HCT116 (cell line): ENCODE results near the gene PEAK1. TPM values are rescaled to one million over a fixed set of nuclear protein-coding genes. Genes with fewer than 3 reads are reported as not detected.

Source experiments
- ATAC-seq: fragments of 200-7000 bp; cut with Tn5 transposase; 2 replicates; pipeline ENCODE4 v1.9.1; 2020; ENCODE audit warnings: mild to moderate bottlenecking, moderate library complexity
- BruUV-seq: library from RNA; stranded (reverse); fragments of 400-500 nt; replicated peaks from 2 replicates; lab custom pipeline; 2021; lab: Mats Ljungman, UMichigan
- CTCF ChIA-PET: fragments of 300-600 bp; sonication (Branson Sonifier 250); formaldehyde crosslinking; loops from one replicate; lab custom pipeline; 2021; ENCODE audit warnings: antibody characterized with exemption; lab: Charles Lee
- POLR2A ChIA-PET: fragments of 300-600, 350-600 bp; sonication (Branson Sonifier 250); formaldehyde crosslinking; loops from one replicate; lab custom pipeline; 2021; ENCODE audit warnings: antibody characterized with exemption; lab: Charles Lee
- RAD21 ChIA-PET, 2 experiments: fragments of 300-600 bp; sonication (Branson Sonifier 250); formaldehyde crosslinking; loops; one replicate each; lab custom pipeline; 2023; ENCODE audit warnings: low total read pairs in 2 of 2; ENCODE audit not compliant: uncharacterized antibody in 2 of 2, unreplicated experiment in 2 of 2, low non-redundant PET in 1 of 2; lab: Charles Lee
- DNase-seq: peaks from one replicate; pipeline ENCODE4 v3.0.0-alpha.2; 2010; ENCODE audit warnings: low read depth, low spot score
- H2AFZ ChIP-seq: fragments of 200-600 bp; shearing (Covaris generic), sonication (generic); 2 replicates; pipeline ENCODE4 v1.6.1; 2017; ENCODE audit warnings: low read depth, mixed run types, mixed read lengths, antibody characterized with exemption, low read length; ENCODE audit not compliant: poor library complexity, severe bottlenecking
- H3K27ac ChIP-seq: 2 replicates; pipeline ENCODE4 v1.5.1; 2012; ENCODE audit warnings: low read depth, low read length
- H3K27me3 ChIP-seq: fragments of 200-600 bp; sonication (generic); 2 replicates; pipeline ENCODE4 v1.6.1; 2016; ENCODE audit warnings: mixed run types, low read length, mixed read lengths; ENCODE audit not compliant: insufficient read depth
- H3K36me3 ChIP-seq, 2 experiments: fragments of 200-500 bp in 1 of 2; fragments of 200-600 bp in 1 of 2; sonication (Bioruptor generic) in 1 of 2; sonication (generic) in 1 of 2; 2 replicates each; pipeline versions ENCODE4 v1.5.1 to v1.6.1; 2014 to 2016; ENCODE audit warnings: low read length in 2 of 2, inconsistent platforms in 1 of 2, mixed read lengths in 1 of 2, mixed run types in 1 of 2; ENCODE audit not compliant: insufficient read depth in 2 of 2, control insufficient read depth in 1 of 2
- H3K4me1 ChIP-seq, 2 experiments: fragments of 200-600 bp in 1 of 2; sonication (generic) in 1 of 2; 2 replicates each; pipeline versions ENCODE4 v1.5.1 to v1.6.1; 2012 to 2017; ENCODE audit warnings: low read length in 2 of 2, inconsistent platforms in 1 of 2, mild to moderate bottlenecking in 1 of 2, mixed read lengths in 1 of 2, mixed run types in 1 of 2, moderate library complexity in 1 of 2; ENCODE audit not compliant: insufficient read depth in 2 of 2, control insufficient read depth in 1 of 2
- H3K4me2 ChIP-seq: fragments of 200-600 bp; sonication (generic); 2 replicates; pipeline ENCODE4 v1.6.1; 2017; ENCODE audit warnings: mixed run types, low read length, mixed read lengths
- H3K4me3 ChIP-seq, 2 experiments: fragments of 200-600 bp in 1 of 2; sonication (generic) in 1 of 2; replicated peaks in 1 of 2; 2 replicates each; pipeline ENCODE4 v1.5.1; 2011 to 2016; ENCODE audit warnings: low read length in 2 of 2, control low read depth in 1 of 2, low read depth in 1 of 2, mild to moderate bottlenecking in 1 of 2, mixed read lengths in 1 of 2, mixed run types in 1 of 2
- H3K79me2 ChIP-seq: fragments of 200-600 bp; sonication (generic); 2 replicates; pipeline ENCODE4 v1.6.1; 2017; ENCODE audit warnings: mild to moderate bottlenecking, mixed run types, low read length, moderate library complexity, mixed read lengths; ENCODE audit not compliant: insufficient read depth
- H3K9ac ChIP-seq: fragments of 200-600 bp; sonication (generic); 2 replicates; pipeline ENCODE4 v1.6.1; 2016; ENCODE audit warnings: low read length, mixed read lengths
- H3K9me2 ChIP-seq: fragments of 200-600 bp; sonication (generic), shearing (Covaris generic); 2 replicates; pipeline ENCODE4 v1.6.1; 2017; ENCODE audit warnings: mixed run types, mild to moderate bottlenecking, moderate library complexity; ENCODE audit not compliant: insufficient read depth
- H3K9me3 ChIP-seq, 2 experiments: fragments of 200-500 bp in 1 of 2; fragments of 200-600 bp in 1 of 2; sonication (Bioruptor generic) in 1 of 2; sonication (generic) in 1 of 2; 2 replicates each; pipeline ENCODE4 v1.6.1; 2014 to 2017; ENCODE audit warnings: low read length in 2 of 2, mixed read lengths in 2 of 2, inconsistent platforms in 1 of 2, low read depth in 1 of 2, mild to moderate bottlenecking in 1 of 2, mixed run types in 1 of 2, moderate library complexity in 1 of 2; ENCODE audit not compliant: control insufficient read depth in 1 of 2, insufficient read depth in 1 of 2
- H4K20me1 ChIP-seq: fragments of 200-600 bp; sonication (generic), shearing (Covaris generic); 2 replicates; pipeline ENCODE4 v1.6.1; 2017; ENCODE audit warnings: mixed run types, mild to moderate bottlenecking, moderate library complexity; ENCODE audit not compliant: insufficient read depth
- ATF3 ChIP-seq: IDR thresholded peaks from 2 replicates; pipeline ENCODE4 v1.6.1; 2012
- CBX3 ChIP-seq: IDR thresholded peaks from 2 replicates; pipeline ENCODE4 v1.6.1; 2012; ENCODE audit warnings: low read depth
- CEBPB ChIP-seq: IDR thresholded peaks from 2 replicates; pipeline ENCODE4 v1.6.1; 2012; ENCODE audit warnings: low read depth
- CTCF ChIP-seq, 3 experiments: fragments of 200-600 bp in 1 of 3; sonication (generic) in 1 of 3; IDR thresholded peaks in 2 of 3; conservative IDR thresholded peaks in 1 of 3; 2 replicates each; pipeline ENCODE4 v1.5.1; 2012 to 2017; ENCODE audit warnings: low read depth in 2 of 3, low read length in 2 of 3, antibody characterized with exemption in 1 of 3, borderline replicate concordance in 1 of 3, control low read depth in 1 of 3, mild to moderate bottlenecking in 1 of 3, mixed read lengths in 1 of 3, mixed run types in 1 of 3, moderate library complexity in 1 of 3; ENCODE audit not compliant: insufficient read depth in 1 of 3
- EGR1 ChIP-seq: IDR thresholded peaks from 2 replicates; pipeline ENCODE4 v1.6.1; 2012; ENCODE audit warnings: low read depth
- EZH2 ChIP-seq: fragments of 200-600 bp; sonication (generic); IDR thresholded peaks from 2 replicates; pipeline ENCODE4 v1.6.1; 2017; ENCODE audit warnings: antibody characterized with exemption, mixed run types
- EZH2phosphoT487 ChIP-seq: fragments of 200-600 bp; IDR thresholded peaks from 2 replicates; pipeline ENCODE4 v1.6.1; 2018; ENCODE audit warnings: antibody characterized with exemption, borderline replicate concordance
- FOSL1 ChIP-seq: IDR thresholded peaks from 2 replicates; pipeline ENCODE4 v1.6.1; 2012; ENCODE audit warnings: low read depth
- MAX ChIP-seq: IDR thresholded peaks from 2 replicates; pipeline ENCODE4 v1.6.1; 2012
- POLR2A ChIP-seq: IDR thresholded peaks from 2 replicates; pipeline ENCODE4 v1.7.0; 2011; ENCODE audit warnings: borderline replicate concordance; ENCODE audit not compliant: insufficient read depth, insufficient read length; ENCODE audit errors: extremely low read depth
- POLR2AphosphoS5 ChIP-seq: IDR thresholded peaks from 2 replicates; pipeline ENCODE4 v1.6.1; 2011; ENCODE audit warnings: mild to moderate bottlenecking, low read depth, low read length, moderate library complexity
- RAD21 ChIP-seq: IDR thresholded peaks from 2 replicates; pipeline ENCODE4 v1.6.1; 2012; ENCODE audit warnings: low read depth, mild to moderate bottlenecking
- REST ChIP-seq: IDR thresholded peaks from 2 replicates; pipeline ENCODE4 v1.6.1; 2012; ENCODE audit warnings: low read depth
- SIN3A ChIP-seq: IDR thresholded peaks from 2 replicates; pipeline ENCODE4 v1.6.1; 2012; ENCODE audit warnings: low read depth
- SRF ChIP-seq: IDR thresholded peaks from 2 replicates; pipeline ENCODE4 v1.6.1; 2012; ENCODE audit warnings: low read depth
- TCF7L2 ChIP-seq: IDR thresholded peaks from 2 replicates; pipeline ENCODE4 v1.7.0; 2011; ENCODE audit warnings: borderline replicate concordance, inconsistent platforms; ENCODE audit not compliant: insufficient read depth, insufficient read length; ENCODE audit errors: extremely low read depth
- YY1 ChIP-seq: IDR thresholded peaks from 2 replicates; pipeline ENCODE4 v1.6.1; 2011; ENCODE audit warnings: low read length, low read depth, moderate library complexity, mild to moderate bottlenecking; ENCODE audit not compliant: insufficient replicate concordance; ENCODE audit errors: extremely low read depth
- ZBTB33 ChIP-seq: IDR thresholded peaks from 2 replicates; pipeline ENCODE4 v1.6.1; 2011; ENCODE audit warnings: mild to moderate bottlenecking, low read length, moderate library complexity; ENCODE audit not compliant: insufficient replicate concordance; ENCODE audit errors: extremely low read depth
- ZFX ChIP-seq: fragments of 450-650 bp; IDR thresholded peaks from 2 replicates; pipeline ENCODE4 v1.6.1; 2017
- ZNF274 ChIP-seq: fragments of 200-500 bp; sonication (Bioruptor generic); IDR thresholded peaks from 2 replicates; pipeline ENCODE4 v1.6.1; 2014; ENCODE audit warnings: mild to moderate bottlenecking, low read depth, low read length, inconsistent platforms
- intact Hi-C: fragments of 100-400 bp; cut with micrococcal nuclease; formaldehyde crosslinking; loops from 2 replicates; pipeline ENCODE4 v1.10.0; 2022
- total RNA-seq: library from RNA; stranded (reverse); gene quantifications from one replicate; pipeline ENCODE4 v1.2.1, GENCODE V29; 2021; ENCODE audit not compliant: unreplicated experiment

PEAK1 gene
- total RNA-seq, 1 experiment from 2014 or later: 23.4 TPM

- intact Hi-C loops: no loop called here
- H3K9ac ChIP-seq: no peak overlapping the region
- no peaks in the 10 kb centered on the region for H3K27me3 ChIP-seq
- TF ChIP-seq ATF3 (no peak), EZH2 (no peak), POLR2A (no peak), FOSL1 (no peak), POLR2AphosphoS5 (no peak), SIN3A (no peak), CEBPB (no peak), MAX (no peak), TCF7L2 (no peak), YY1 (no peak), ZFX (no peak), ZBTB33 (no peak), EZH2phosphoT487 (no peak), ZNF274 (no peak), SRF (no peak), EGR1 (no peak), RAD21 (no peak), CBX3 (no peak), REST (no peak), CTCF (IDR thresholded peaks at IDR 0.05 in 2 of 3, conservative IDR thresholded peaks at IDR 0.05 in 1 of 3; ENCODE audit: borderline replicate concordance in 1 of 3, insufficient read depth in 1 of 3, low read depth in 2 of 3, low read length in 2 of 3) (no peak)
- no peak overlapping the region for H2AFZ ChIP-seq
- H3K9me2 ChIP-seq: no peaks in the 10 kb centered on the region
- ATAC-seq (no peak), DNase-seq (no peak)
- CTCF ChIA-PET: no interaction called here
- POLR2A ChIA-PET: no interaction called here
- H3K4me2 ChIP-seq: no peak overlapping the region
- H3K4me1 ChIP-seq: no peaks in the 10 kb centered on the region
- H3K79me2 ChIP-seq: peaks cover 7% of the 10 kb centered on the region
- peaks cover 0 to 5% of the 10 kb centered on the region in 2 experiments; a peak in 1 of 4 replicates for H3K9me3 ChIP-seq
- no peaks in the 10 kb centered on the region; the same call in 1 of the 2 replicates for H4K20me1 ChIP-seq
- H3K27ac ChIP-seq: no peak overlapping the region
- RAD21 ChIA-PET: no interaction called here
- no peak overlapping the region for H3K4me3 ChIP-seq
- no peaks in the 10 kb centered on the region for H3K36me3 ChIP-seq
- no TSS peak for BruUV-seq
These were observed 28.4 kb downstream of the PEAK1 start for GRCh38 chr15:77391372-77391951.
